H1 (cell line): Measurements from ENCODE around the gene DIP2C. TPM values are rescaled to one million over a fixed set of nuclear protein-coding genes. Genes with fewer than 3 reads are reported as not detected.
A peak's percentile ranks its signal among the peaks of the same experiment; 100 is the strongest.

ENCODE experiments used
- CTCF ChIA-PET: fragments of 300-600 bp; sonication (Branson Sonifier 250); formaldehyde crosslinking; loops from one replicate; lab custom pipeline; 2021; ENCODE audit not compliant: partially characterized antibody; lab: Charles Lee
- POLR2A ChIA-PET: fragments of 300-600 bp; sonication (Branson Sonifier 250); formaldehyde crosslinking; loops from one replicate; lab custom pipeline; 2021; ENCODE audit warnings: inconsistent platforms; ENCODE audit not compliant: partially characterized antibody; lab: Charles Lee
- DNase-seq, 2 experiments: peaks; one replicate each; pipeline versions ENCODE4 v3.0.0 to v3.0.0-alpha.2; 2010 to 2022; ENCODE audit warnings: low spot score in 2 of 2, low read depth in 1 of 2, mixed read lengths in 1 of 2
- FAIRE-seq: peaks from 2 replicates; lab custom pipeline; 2011; peaks lifted over from hg19 to GRCh38; lab: Jason Lieb, UNC
- H2AFZ ChIP-seq: 2 replicates; pipeline ENCODE4 v1.8.1; 2012; ENCODE audit warnings: low read length, inconsistent platforms
- H2AK5ac ChIP-seq: 2 replicates; pipeline ENCODE4 v1.6.1; 2013; ENCODE audit warnings: low read depth, low read length
- H2BK120ac ChIP-seq: replicated peaks from 2 replicates; pipeline ENCODE3; 2013; ENCODE audit warnings: low read depth, low read length, inconsistent platforms
- H2BK12ac ChIP-seq: 2 replicates; pipeline ENCODE4 v1.6.1; 2013; ENCODE audit warnings: low read depth, low read length
- H2BK15ac ChIP-seq: 2 replicates; pipeline ENCODE4 v1.6.1; 2013; ENCODE audit warnings: low read length
- H2BK20ac ChIP-seq: 2 replicates; pipeline ENCODE4 v1.6.1; 2013; ENCODE audit warnings: low read length
- H2BK5ac ChIP-seq: 2 replicates; pipeline ENCODE4 v1.6.1; 2013; ENCODE audit warnings: low read depth, low read length
- H3K14ac ChIP-seq: 2 replicates; pipeline ENCODE4 v1.6.1; 2013; ENCODE audit warnings: inconsistent platforms; ENCODE audit not compliant: insufficient read length
- H3K18ac ChIP-seq: 2 replicates; pipeline ENCODE4 v1.6.1; 2013; ENCODE audit warnings: low read length; ENCODE audit errors: extremely low read depth
- H3K23ac ChIP-seq: 2 replicates; pipeline ENCODE4 v1.6.1; 2013; ENCODE audit warnings: inconsistent platforms; ENCODE audit not compliant: insufficient read length
- H3K23me2 ChIP-seq: 2 replicates; pipeline ENCODE4 v1.6.1; 2013; ENCODE audit warnings: low read depth, low read length
- H3K27ac ChIP-seq: 2 replicates; pipeline ENCODE4 v1.6.1; 2011; ENCODE audit warnings: low read depth, low read length, inconsistent platforms
- H3K27me3 ChIP-seq, 4 experiments: replicated peaks in 1 of 4; 1 replicate in 1 of 4; 2 replicates in 3 of 4; pipeline versions ENCODE4 v1.6.1 to v1.8.1; 2011 to 2013; ENCODE audit warnings: low read length in 3 of 4, mild to moderate bottlenecking in 3 of 4, inconsistent platforms in 2 of 4, mixed read lengths in 2 of 4, moderate library complexity in 1 of 4; ENCODE audit not compliant: control insufficient read depth in 3 of 4, insufficient read depth in 3 of 4; ENCODE audit errors: extremely low read depth in 1 of 4
- H3K36me3 ChIP-seq, 4 experiments: 2 replicates each; pipeline versions ENCODE4 v1.6.1 to v1.8.1; 2011 to 2013; ENCODE audit warnings: mild to moderate bottlenecking in 4 of 4, low read length in 3 of 4, moderate library complexity in 2 of 4, control low read depth in 1 of 4, inconsistent platforms in 1 of 4; ENCODE audit not compliant: insufficient read depth in 4 of 4, control insufficient read depth in 2 of 4
- H3K4ac ChIP-seq: replicated peaks from 2 replicates; pipeline ENCODE3; 2013; ENCODE audit warnings: low read length, low read depth, mixed read lengths, inconsistent platforms; ENCODE audit not compliant: insufficient read length
- H3K4me1 ChIP-seq, 4 experiments: replicated peaks in 1 of 4; 1 replicate in 1 of 4; 2 replicates in 3 of 4; pipeline versions ENCODE4 v1.6.1 to v1.8.1; 2011 to 2013; ENCODE audit warnings: low read length in 3 of 4, inconsistent platforms in 2 of 4, mixed read lengths in 1 of 4; ENCODE audit not compliant: insufficient read depth in 4 of 4, control insufficient read depth in 3 of 4
- H3K4me2 ChIP-seq, 2 experiments: 2 replicates each; pipeline versions ENCODE4 v1.6.1 to v1.8.1; 2011 to 2013; ENCODE audit warnings: low read depth in 2 of 2, low read length in 2 of 2, control low read depth in 1 of 2, inconsistent platforms in 1 of 2, mild to moderate bottlenecking in 1 of 2; ENCODE audit not compliant: insufficient read depth in 1 of 2
- H3K4me3 ChIP-seq, 4 experiments: fragments of 200-600, 300-600 bp in 1 of 4; sonication (generic), shearing (Covaris generic), sonication (Bioruptor Twin) in 1 of 4; 2 replicates each; pipeline versions ENCODE4 v1.5.1 to v1.8.1; 2011 to 2016; ENCODE audit warnings: low read length in 4 of 4, low read depth in 3 of 4, control low read depth in 2 of 4, inconsistent platforms in 2 of 4, mild to moderate bottlenecking in 2 of 4, mixed read lengths in 1 of 4, moderate library complexity in 1 of 4; ENCODE audit not compliant: insufficient read depth in 2 of 4; ENCODE audit errors: extremely low read depth in 1 of 4
- H3K56ac ChIP-seq: replicated peaks from 2 replicates; pipeline ENCODE3; 2013; ENCODE audit warnings: low read depth, mild to moderate bottlenecking, mixed read lengths, low read length, inconsistent platforms; ENCODE audit not compliant: insufficient read length
- H3K79me1 ChIP-seq: 2 replicates; pipeline ENCODE4 v1.6.1; 2013; ENCODE audit warnings: low read depth, low read length, control low read depth
- H3K79me2 ChIP-seq, 2 experiments: 2 replicates each; pipeline versions ENCODE4 v1.6.1 to v1.8.1; 2012 to 2013; ENCODE audit warnings: low read length in 2 of 2, mild to moderate bottlenecking in 2 of 2, inconsistent platforms in 1 of 2; ENCODE audit not compliant: insufficient read depth in 2 of 2, control insufficient read depth in 1 of 2
- H3K9ac ChIP-seq, 4 experiments: replicated peaks in 1 of 4; 1 replicate in 1 of 4; 2 replicates in 3 of 4; pipeline versions ENCODE4 v1.6.1 to v1.8.1; 2011 to 2013; ENCODE audit warnings: low read depth in 3 of 4, low read length in 3 of 4, control low read depth in 2 of 4, mild to moderate bottlenecking in 2 of 4, moderate library complexity in 2 of 4, inconsistent platforms in 1 of 4; ENCODE audit errors: extremely low read depth in 1 of 4
- H3K9me3 ChIP-seq, 2 experiments: 2 replicates each; pipeline versions ENCODE4 v1.6.1 to v1.8.1; 2012 to 2013; ENCODE audit warnings: mild to moderate bottlenecking in 2 of 2, moderate library complexity in 2 of 2, control low read depth in 1 of 2, inconsistent platforms in 1 of 2, low read depth in 1 of 2, low read length in 1 of 2, mixed read lengths in 1 of 2; ENCODE audit not compliant: insufficient read depth in 2 of 2
- H4K20me1 ChIP-seq, 2 experiments: replicated peaks in 1 of 2; 2 replicates each; pipeline versions ENCODE3 to v1.8.1; 2011 to 2013; ENCODE audit warnings: inconsistent platforms in 2 of 2, low read length in 2 of 2, mild to moderate bottlenecking in 1 of 2; ENCODE audit not compliant: insufficient read depth in 2 of 2, control insufficient read depth in 1 of 2
- H4K5ac ChIP-seq: 2 replicates; pipeline ENCODE4 v1.6.1; 2013; ENCODE audit warnings: low read length, low read depth, mixed read lengths, inconsistent platforms; ENCODE audit not compliant: insufficient read length
- H4K8ac ChIP-seq: 2 replicates; pipeline ENCODE4 v1.8.0; 2013; ENCODE audit warnings: mild to moderate bottlenecking, moderate library complexity, low read length, inconsistent platforms; ENCODE audit not compliant: insufficient read depth; ENCODE audit errors: extremely low read depth
- H4K91ac ChIP-seq: replicated peaks from 2 replicates; pipeline ENCODE3; 2013; ENCODE audit warnings: low read length, mixed read lengths, inconsistent platforms; ENCODE audit not compliant: insufficient read length
- CBX5 ChIP-seq: fragments of 300-800, 300-1000 bp; sonication (generic); IDR thresholded peaks from 2 replicates; pipeline ENCODE4 v1.7.1; 2016; ENCODE audit warnings: antibody characterized with exemption, low read length, low read depth
- SP4 ChIP-seq: IDR thresholded peaks from 2 replicates; pipeline ENCODE4 v1.6.1; 2012; ENCODE audit warnings: low read length, inconsistent platforms
- TAF7 ChIP-seq: optimal IDR thresholded peaks from 2 replicates; pipeline ENCODE3; 2011; ENCODE audit warnings: low read depth, mild to moderate bottlenecking, inconsistent platforms, low read length, moderate library complexity, borderline replicate concordance
- WGBS, 2 experiments: shearing (Covaris generic) in 1 of 2; methylation state at CpG; one replicate each; pipeline versions ENCODE4 v1.1.6 to v1.1.7; 2013 to 2015; ENCODE audit warnings: low lambda C conversion rate in 2 of 2, mixed read lengths in 2 of 2, inconsistent platforms in 1 of 2, low coverage in 1 of 2, missing lambda C conversion rate in 1 of 2; ENCODE audit not compliant: insufficient replicate concordance in 2 of 2, insufficient coverage in 1 of 2, insufficient read length in 1 of 2; ENCODE audit errors: extremely low coverage in 1 of 2, missing lambda C conversion rate in 1 of 2; 5-methylcytosine and 5-hydroxymethylcytosine counted together
- polyA plus RNA-seq, 7 experiments: library from polyadenylated mRNA; depleted of rRNA in 3 of 7; stranded (reverse) in 5 of 7; unstranded in 2 of 7; fragments of >200 nt in 5 of 7; fragments of 200-250 nt in 2 of 7; gene quantifications; 1 replicate in 5 of 7; 2 replicates in 1 of 7; 4 replicates in 1 of 7; pipeline versions ENCODE4 v1.2.1 to v1.2.3, GENCODE V29; 2011 to 2013; ENCODE audit warnings: missing spikeins in 2 of 7, mixed read lengths in 2 of 7
- total RNA-seq: library from RNA; stranded (reverse); fragmentation: NEBNext Ultra II Directional; extraction: Animal tissue kit (Norgen Biotek cat#: 25700); gene quantifications from 2 replicates; pipeline ENCODE4 v1.2.1, GENCODE V29; 2021

The DIP2C gene
- total and polyA plus RNA-seq, 2 of the 8 experiments (the other 6 are each of a cell fraction or from before 2014, with no cell fraction given) = 3.8 to 9.3 TPM

- no peak overlapping the region for H3K27ac ChIP-seq
- ChIA-PET POLR2A (interaction anchor here (1.1 kb wide), 1 partner anchor 10 kb away, joined by 3 read pairs; no protein-coding TSS in a partner anchor), CTCF (interaction anchor here (1.0 kb wide), 1 partner anchor 9 kb away, joined by 4 read pairs; no protein-coding TSS in a partner anchor)
- no peak overlapping the region for H4K5ac ChIP-seq
- H3K18ac ChIP-seq = no peak overlapping the region
- H3K36me3 ChIP-seq = no peaks in the 10 kb centered on the region
- no peak overlapping the region for H3K4ac ChIP-seq
- H3K27me3 ChIP-seq = no peaks in the 10 kb centered on the region
- H3K79me1 ChIP-seq = no peaks in the 10 kb centered on the region
- peaks cover 0 to 2% (median 0%) of the 10 kb centered on the region in 4 experiments; a peak in 1 of 7 replicates for H3K4me1 ChIP-seq
- no peaks in the 10 kb centered on the region for H3K79me2 ChIP-seq
- WGBS, 2 experiments = 66% methylated on average over 8 of the region's 8 CpGs; no CpG with 5 or more reads in 1 of the 2 experiments
- no peak overlapping the region for H2BK20ac ChIP-seq
- H3K9me3 ChIP-seq = no peaks in the 10 kb centered on the region
- no peaks in the 10 kb centered on the region for H4K20me1 ChIP-seq
- TF ChIP-seq SP4 (no peak), CBX5 (no peak), TAF7 (no peak)
- H3K4me2 ChIP-seq = peak overlapping the region in 1 of 2 experiments; percentile 2; a peak in 1 of 4 replicates
- no peak overlapping the region for H3K9ac ChIP-seq
- no peak overlapping the region for H2BK5ac ChIP-seq
- no peak overlapping the region for H3K23ac ChIP-seq
- H2AFZ ChIP-seq = no peak overlapping the region
- no peak overlapping the region for H3K14ac ChIP-seq
- DNase-seq (no peak), FAIRE-seq (peak; percentile 36)
- H4K91ac ChIP-seq = no peak overlapping the region
- no peak overlapping the region for H3K4me3 ChIP-seq
- H3K23me2 ChIP-seq = no peaks in the 10 kb centered on the region
- H3K56ac ChIP-seq = no peak overlapping the region
- no peak overlapping the region for H4K8ac ChIP-seq
- no peak overlapping the region for H2AK5ac ChIP-seq
- no peak overlapping the region for H2BK15ac ChIP-seq
- no peak overlapping the region for H2BK12ac ChIP-seq
- no peak overlapping the region for H2BK120ac ChIP-seq
These were observed 406.4 kb downstream of the DIP2C start for GRCh38 chr10:283140-283479.
